K562 (cell line): ENCODE results near the gene NKX2-1.

Experiments used
- MTA2 ChIP-seq: fragments of 450-650 bp; IDR thresholded peaks from 2 replicates; pipeline ENCODE4 v1.6.1; 2016; ENCODE audit warnings: low read depth
- POLR2AphosphoS5 ChIP-seq: IDR thresholded peaks from 2 replicates; pipeline ENCODE4 v1.6.1; 2011; ENCODE audit warnings: mild to moderate bottlenecking, low read depth, low read length, moderate library complexity; ENCODE audit not compliant: control insufficient read depth, insufficient read depth
- RAD21 ChIP-seq, 2 experiments: fragments of 250-450 bp in 1 of 2; fragments of 450-650 bp in 1 of 2; sonication (Bioruptor Pico) in 1 of 2; formaldehyde crosslinking in 1 of 2; IDR thresholded peaks in 1 of 2; conservative IDR thresholded peaks in 1 of 2; 2 replicates each; pipeline versions ENCODE4 v1.4.0 to v1.8.0; 2020 to 2022; ENCODE audit warnings: mild to moderate bottlenecking in 2 of 2, moderate library complexity in 1 of 2
- ZNF282 ChIP-seq: sonication (generic); formaldehyde crosslinking; IDR thresholded peaks from 2 replicates; pipeline ENCODE4 v1.8.1; 2023; ENCODE audit warnings: missing genetic modification reagents
- TF ChIP-seq, protein P1 (sequence below): sonication (generic); formaldehyde crosslinking; IDR thresholded peaks from 2 replicates; pipeline ENCODE4 v1.9.0; 2022; ENCODE audit warnings: mild to moderate bottlenecking, missing genetic modification reagents
- TF ChIP-seq, protein P2 (sequence below): fragments of 450-650 bp; IDR thresholded peaks from 2 replicates; pipeline ENCODE4 v1.6.1; 2016; ENCODE audit warnings: antibody characterized with exemption

DNA sequence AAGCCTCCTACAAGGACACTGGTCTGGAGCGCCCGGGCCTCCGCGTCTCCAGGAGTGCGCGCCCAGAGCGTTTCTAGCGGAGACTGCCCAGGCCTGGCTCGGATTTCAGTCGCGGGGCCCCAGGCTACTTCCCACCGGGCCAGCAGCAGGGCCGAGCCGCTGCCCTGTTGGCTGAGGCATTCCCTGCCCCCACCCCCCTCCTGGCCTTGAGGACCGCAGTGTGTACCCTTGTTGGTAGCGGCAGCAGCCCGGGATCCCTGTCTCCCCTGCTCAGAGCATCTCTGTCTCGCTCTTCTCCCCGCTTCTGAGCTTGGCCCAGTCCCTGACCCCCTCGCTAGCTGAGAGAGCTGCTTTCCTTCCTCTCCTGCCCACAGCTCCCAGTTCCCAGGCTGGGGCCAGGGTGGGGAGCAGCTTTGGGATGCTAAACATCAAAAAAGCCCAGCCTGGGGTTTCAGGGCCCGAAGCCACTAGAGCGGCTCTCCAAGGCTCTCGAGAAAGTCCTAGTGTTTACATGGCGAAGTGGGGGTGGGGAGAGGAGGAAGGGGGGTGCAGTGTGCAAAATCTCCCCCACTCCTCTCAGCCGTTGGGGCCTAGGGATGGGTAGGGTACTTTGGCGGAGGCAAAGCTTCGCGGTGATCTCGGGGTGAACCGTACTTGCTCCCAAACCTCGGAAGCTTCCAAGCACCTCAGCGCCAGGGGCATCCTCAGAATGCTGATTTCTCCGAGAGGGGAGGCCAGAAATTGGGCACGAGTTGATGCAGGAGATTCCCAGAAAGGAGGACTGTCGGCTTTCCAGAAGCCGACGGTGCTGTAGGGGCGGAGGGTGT, 6.4 kb downstream of the NKX2-1 start:
- TF ChIP-seq RAD21 (CRISPR knock-in tag; conservative IDR thresholded peaks at IDR 0.05 in 1 of 2, IDR thresholded peaks at IDR 0.05 in 1 of 2) (no peak), ZNF282 (CRISPR knock-in tag) (no peak), POLR2AphosphoS5 (no peak), MTA2 (no peak)
- TF ChIP-seq, protein P1, sequence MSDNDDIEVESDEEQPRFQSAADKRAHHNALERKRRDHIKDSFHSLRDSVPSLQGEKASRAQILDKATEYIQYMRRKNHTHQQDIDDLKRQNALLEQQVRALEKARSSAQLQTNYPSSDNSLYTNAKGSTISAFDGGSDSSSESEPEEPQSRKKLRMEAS (CRISPR knock-in tag), result no peak
- TF ChIP-seq, protein P2, sequence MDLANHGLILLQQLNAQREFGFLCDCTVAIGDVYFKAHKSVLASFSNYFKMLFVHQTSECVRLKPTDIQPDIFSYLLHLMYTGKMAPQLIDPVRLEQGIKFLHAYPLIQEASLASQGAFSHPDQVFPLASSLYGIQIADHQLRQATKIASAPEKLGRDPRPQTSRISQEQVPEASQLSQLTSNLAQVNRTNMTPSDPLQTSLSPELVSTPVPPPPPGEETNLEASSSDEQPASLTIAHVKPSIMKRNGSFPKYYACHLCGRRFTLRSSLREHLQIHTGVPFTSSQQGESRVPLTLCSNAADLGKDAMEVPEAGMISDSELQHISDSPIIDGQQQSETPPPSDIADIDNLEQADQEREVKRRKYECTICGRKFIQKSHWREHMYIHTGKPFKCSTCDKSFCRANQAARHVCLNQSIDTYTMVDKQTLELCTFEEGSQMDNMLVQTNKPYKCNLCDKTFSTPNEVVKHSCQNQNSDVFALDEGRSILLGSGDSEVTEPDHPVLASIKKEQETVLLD, result no peak
